IPS DF 6.9 (cell line): ENCODE data around the gene TWF2.

Experiments used
- DNase-seq: peaks from one replicate; pipeline ENCODE4 v3.0.0-alpha.2; 2013; ENCODE audit warnings: low read depth, low spot score
- H3K27ac ChIP-seq: one replicate; pipeline ENCODE4 v1.5.1; 2013; ENCODE audit warnings: low read length, control low read depth
- H3K27me3 ChIP-seq: 2 replicates; pipeline ENCODE4 v1.6.1; 2013; ENCODE audit warnings: mild to moderate bottlenecking, low read length; ENCODE audit not compliant: control insufficient read depth, insufficient read depth
- H3K36me3 ChIP-seq: 2 replicates; pipeline ENCODE4 v1.6.1; 2013; ENCODE audit warnings: low read length; ENCODE audit not compliant: control insufficient read depth, insufficient read depth
- H3K4me1 ChIP-seq: 2 replicates; pipeline ENCODE4 v1.6.1; 2013; ENCODE audit warnings: low read length; ENCODE audit not compliant: control insufficient read depth, insufficient read depth
- H3K4me3 ChIP-seq: 2 replicates; pipeline ENCODE4 v1.5.1; 2013; ENCODE audit warnings: mild to moderate bottlenecking, low read length
- H3K9me3 ChIP-seq: 2 replicates; pipeline ENCODE4 v1.6.1; 2013; ENCODE audit warnings: low read length, inconsistent platforms; ENCODE audit not compliant: control insufficient read depth, insufficient read depth
- WGBS: extraction: QIAGEN DNeasy Blood & Tissue Kit; methylation state at CpG from one replicate; pipeline ENCODE4 v1.1.7; 2013; ENCODE audit warnings: mixed read lengths, missing lambda C conversion rate; ENCODE audit not compliant: insufficient read length, insufficient coverage; 5-methylcytosine and 5-hydroxymethylcytosine counted together

Gene TWF2

GRCh38 chr3:52223449-52224408 is 15.2 kb downstream of the TWF2 start:
- WGBS, result no CpG with 5 or more reads among the region's 32 CpGs
- Histone ChIP-seq H3K4me3 (no peak overlapping the region), H3K27ac (no peak overlapping the region), H3K36me3 (no peaks in the 10 kb centered on the region; the same call in 1 of the 2 replicates), H3K4me1 (peaks cover 4% of the 10 kb centered on the region; the same call in 1 of the 2 replicates), H3K27me3 (no peaks in the 10 kb centered on the region), H3K9me3 (no peaks in the 10 kb centered on the region)
- DNase-seq, result no peak

DNA sequence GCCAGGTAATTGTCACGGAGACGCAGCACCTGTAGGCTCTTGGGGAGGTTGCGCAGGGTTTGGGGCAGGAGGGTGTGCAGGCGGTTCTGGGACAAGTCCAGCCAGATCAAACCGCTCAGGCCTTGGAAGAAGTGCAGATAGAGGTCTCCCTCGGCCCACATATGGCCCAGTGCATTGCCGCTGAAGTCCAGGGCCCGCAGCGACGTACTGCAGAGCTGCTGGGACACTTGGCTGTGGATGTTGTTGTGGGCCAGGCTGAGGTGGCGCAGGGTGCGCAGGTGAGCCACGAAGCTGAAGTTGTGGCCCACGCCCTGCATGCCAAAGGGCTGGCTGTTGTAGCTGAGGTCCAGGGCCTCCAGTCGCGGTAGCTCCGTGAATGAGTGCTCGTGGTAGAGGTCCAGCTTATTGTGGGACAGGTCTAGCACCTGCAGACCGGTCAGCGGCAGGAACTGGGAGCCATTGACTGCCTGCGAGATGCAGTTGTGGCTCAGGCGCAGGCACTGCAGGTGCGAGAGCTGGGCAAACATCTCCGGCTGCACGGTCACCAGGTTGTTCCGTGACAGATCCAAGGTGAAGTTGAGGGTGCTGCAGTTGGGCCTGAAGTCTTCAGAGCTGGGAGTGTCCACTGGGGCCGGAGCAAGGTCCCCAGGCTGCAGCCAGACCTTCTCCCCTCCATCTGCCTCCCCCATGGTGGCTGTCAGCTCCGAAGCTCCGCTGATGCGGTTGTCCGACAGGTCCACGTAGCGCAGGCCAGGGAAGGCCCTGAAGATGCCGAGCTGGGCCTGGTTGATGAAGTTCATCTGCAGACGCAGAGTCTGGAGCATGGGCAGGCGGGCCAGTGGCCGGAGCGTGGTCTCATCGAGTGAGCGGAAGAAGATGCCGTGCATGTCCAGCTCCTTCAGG is 16.4 kb downstream of the TWF2 start:
- H3K4me1 ChIP-seq, result peaks cover 4% of the 10 kb centered on the region; the same call in 1 of the 2 replicates
- DNase-seq, result no peak
- WGBS, result no CpG with 5 or more reads among the region's 41 CpGs
- no peaks in the 10 kb centered on the region for H3K27me3 ChIP-seq
- H3K27ac ChIP-seq, result no peak overlapping the region
- no peak overlapping the region for H3K4me3 ChIP-seq
- no peaks in the 10 kb centered on the region for H3K9me3 ChIP-seq
- H3K36me3 ChIP-seq, result no peaks in the 10 kb centered on the region

- H3K4me3 ChIP-seq, result no peak overlapping the region
- no peaks in the 10 kb centered on the region for H3K36me3 ChIP-seq
- peaks cover 4% of the 10 kb centered on the region; the same call in 1 of the 2 replicates for H3K4me1 ChIP-seq
- no peaks in the 10 kb centered on the region for H3K9me3 ChIP-seq
- H3K27ac ChIP-seq, result no peak overlapping the region
- WGBS, result no CpG with 5 or more reads among the region's 34 CpGs
- DNase-seq, result no peak
- no peaks in the 10 kb centered on the region for H3K27me3 ChIP-seq
Observed at GRCh38 chr3:52221563-52222318, 17.2 kb downstream of the TWF2 start.

- no peak for DNase-seq
- no peak overlapping the region for H3K27ac ChIP-seq
- no peaks in the 10 kb centered on the region for H3K9me3 ChIP-seq
- H3K27me3 ChIP-seq, result no peaks in the 10 kb centered on the region
- peaks cover 4% of the 10 kb centered on the region; the same call in 1 of the 2 replicates for H3K4me1 ChIP-seq
- WGBS, result no CpG with 5 or more reads among the region's 27 CpGs
- no peak overlapping the region for H3K4me3 ChIP-seq
- no peaks in the 10 kb centered on the region for H3K36me3 ChIP-seq
Observed at GRCh38 chr3:52221141-52221562, 17.8 kb downstream of the TWF2 start.

DNA sequence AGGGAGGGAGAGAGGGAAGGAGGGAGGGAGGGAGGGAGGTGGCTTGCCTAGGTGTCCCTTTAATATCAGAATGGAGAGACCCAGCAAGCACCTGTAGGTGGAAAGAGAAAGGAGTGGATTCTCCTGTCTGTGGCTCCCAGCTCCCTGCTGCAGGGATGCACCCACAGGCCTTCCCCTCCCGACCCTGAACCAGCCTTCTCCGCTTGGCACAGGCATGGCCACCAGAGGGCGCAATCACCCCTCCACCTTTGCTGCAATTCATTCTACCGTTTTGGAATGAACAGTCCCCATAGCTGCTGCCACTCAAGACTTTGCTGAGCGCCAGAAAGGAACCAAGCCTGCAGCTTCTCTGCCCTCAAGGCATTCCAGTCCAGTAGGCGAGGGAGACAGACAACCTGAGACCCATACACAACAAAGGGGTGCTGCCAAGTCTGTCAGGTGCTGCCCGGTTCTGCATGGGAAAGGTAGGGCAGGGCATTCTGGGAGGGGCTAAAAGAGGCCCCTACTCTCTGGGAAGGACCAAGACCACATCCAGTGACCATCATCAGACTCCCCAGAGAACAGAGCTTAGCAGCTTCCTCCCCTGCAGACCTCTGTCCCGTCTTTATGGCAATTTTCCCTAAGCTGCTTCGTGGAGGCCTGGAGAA is 18.5 kb downstream of the TWF2 start:
- DNase-seq, result peak; percentile 81
- no CpG with 5 or more reads among the region's 9 CpGs for WGBS
- no peak overlapping the region for H3K27ac ChIP-seq
- H3K36me3 ChIP-seq, result no peaks in the 10 kb centered on the region; the same call in 1 of the 2 replicates
- 0 out of 2 replicates have a peak, but pooled peaks cover 2% of the 10 kb centered on the region for H3K4me1 ChIP-seq
- H3K4me3 ChIP-seq, result no peak overlapping the region
- no peaks in the 10 kb centered on the region for H3K27me3 ChIP-seq
- no peaks in the 10 kb centered on the region for H3K9me3 ChIP-seq

- WGBS, result no CpG with 5 or more reads among the region's 6 CpGs
- DNase-seq, result no peak
- Histone ChIP-seq H3K36me3 (peaks cover 8% of the 10 kb centered on the region; the same call in 1 of the 2 replicates), H3K4me3 (no peak overlapping the region), H3K4me1 (no peaks in the 10 kb centered on the region), H3K27me3 (no peaks in the 10 kb centered on the region), H3K27ac (no peak overlapping the region), H3K9me3 (no peaks in the 10 kb centered on the region)
Observed at GRCh38 chr3:52218937-52219650, 19.9 kb downstream of the TWF2 start.

DNA sequence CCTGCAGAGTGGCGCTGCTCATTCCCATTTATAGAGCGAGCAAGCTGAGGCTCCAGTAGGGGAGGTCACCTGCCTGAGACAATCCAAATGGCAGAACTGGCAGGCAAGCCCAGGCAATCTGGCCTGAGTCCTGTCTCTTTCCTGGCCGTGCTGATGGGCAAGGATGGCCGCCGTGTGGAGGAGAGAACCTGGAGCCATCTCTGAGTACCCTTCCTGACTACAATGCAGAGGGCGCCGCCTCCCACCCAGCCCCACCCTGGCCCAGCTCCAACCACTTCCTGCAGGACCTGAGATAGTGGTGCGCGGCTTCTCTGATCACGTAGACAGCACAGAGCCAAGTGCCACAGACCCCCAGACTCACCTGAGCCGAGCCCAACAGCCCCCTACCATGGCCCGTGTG is 20.5 kb downstream of the TWF2 start:
- no peak for DNase-seq
- no peaks in the 10 kb centered on the region for H3K9me3 ChIP-seq
- WGBS, result no CpG with 5 or more reads among the region's 12 CpGs
- peaks cover 8% of the 10 kb centered on the region; the same call in 1 of the 2 replicates for H3K36me3 ChIP-seq
- H3K4me1 ChIP-seq, result no peaks in the 10 kb centered on the region
- no peak overlapping the region for H3K27ac ChIP-seq
- H3K4me3 ChIP-seq, result no peak overlapping the region
- H3K27me3 ChIP-seq, result no peaks in the 10 kb centered on the region

DNA sequence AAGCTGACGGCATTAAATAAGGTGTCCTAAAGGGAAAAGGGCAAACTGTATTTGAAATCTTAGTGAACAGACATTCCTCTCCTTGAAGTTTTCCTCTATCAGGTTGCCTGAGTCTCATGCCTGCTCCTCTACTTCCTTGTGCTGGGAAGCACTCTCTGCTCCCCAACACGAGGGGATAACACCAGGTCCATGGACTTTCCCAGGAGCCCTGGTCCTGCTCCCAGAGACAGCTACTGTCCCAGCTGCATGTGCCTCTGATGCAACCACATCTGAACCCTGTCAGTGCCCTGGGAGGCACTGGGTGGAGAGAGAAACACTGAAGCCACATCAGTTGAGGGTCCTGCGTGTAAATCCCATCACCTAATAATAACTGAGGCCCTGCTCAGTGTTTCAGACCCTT is 20.9 kb downstream of the TWF2 start:
- H3K27me3 ChIP-seq, result no peaks in the 10 kb centered on the region
- DNase-seq, result no peak
- H3K4me1 ChIP-seq, result no peaks in the 10 kb centered on the region
- no peak overlapping the region for H3K4me3 ChIP-seq
- no peaks in the 10 kb centered on the region for H3K9me3 ChIP-seq
- no peak overlapping the region for H3K27ac ChIP-seq
- WGBS, result no CpG with 5 or more reads among the region's 3 CpGs
- peaks cover 9% of the 10 kb centered on the region; the same call in 1 of the 2 replicates for H3K36me3 ChIP-seq

DNA sequence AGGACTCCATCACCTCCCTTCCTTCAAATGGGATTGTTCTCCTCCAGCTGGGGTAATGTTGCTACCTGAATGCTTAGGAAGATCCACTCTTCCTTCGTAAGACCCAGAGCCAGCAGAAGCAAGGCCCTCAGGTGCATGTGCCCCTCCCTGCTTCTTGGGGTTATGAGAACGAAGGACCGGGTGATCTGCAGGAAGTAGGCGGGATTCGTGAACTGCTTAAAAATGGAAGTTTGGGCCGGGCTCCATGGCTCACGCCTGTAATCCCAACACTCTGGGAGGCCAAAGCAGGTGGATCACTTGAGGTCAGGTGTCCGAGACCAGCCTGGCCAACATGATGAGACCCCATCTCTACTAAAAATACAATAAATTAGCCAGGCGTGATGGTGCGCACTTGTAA is 21.6 kb downstream of the TWF2 start:
- no peak for DNase-seq
- no peak overlapping the region for H3K4me3 ChIP-seq
- no peaks in the 10 kb centered on the region for H3K27me3 ChIP-seq
- H3K4me1 ChIP-seq, result no peaks in the 10 kb centered on the region
- no CpG with 5 or more reads among the region's 10 CpGs for WGBS
- no peak overlapping the region for H3K27ac ChIP-seq
- H3K36me3 ChIP-seq, result peaks cover 12% of the 10 kb centered on the region; the same call in 1 of the 2 replicates
- no peaks in the 10 kb centered on the region for H3K9me3 ChIP-seq
